Measurements from ENCODE around the gene REL.

Gene REL

DNA sequence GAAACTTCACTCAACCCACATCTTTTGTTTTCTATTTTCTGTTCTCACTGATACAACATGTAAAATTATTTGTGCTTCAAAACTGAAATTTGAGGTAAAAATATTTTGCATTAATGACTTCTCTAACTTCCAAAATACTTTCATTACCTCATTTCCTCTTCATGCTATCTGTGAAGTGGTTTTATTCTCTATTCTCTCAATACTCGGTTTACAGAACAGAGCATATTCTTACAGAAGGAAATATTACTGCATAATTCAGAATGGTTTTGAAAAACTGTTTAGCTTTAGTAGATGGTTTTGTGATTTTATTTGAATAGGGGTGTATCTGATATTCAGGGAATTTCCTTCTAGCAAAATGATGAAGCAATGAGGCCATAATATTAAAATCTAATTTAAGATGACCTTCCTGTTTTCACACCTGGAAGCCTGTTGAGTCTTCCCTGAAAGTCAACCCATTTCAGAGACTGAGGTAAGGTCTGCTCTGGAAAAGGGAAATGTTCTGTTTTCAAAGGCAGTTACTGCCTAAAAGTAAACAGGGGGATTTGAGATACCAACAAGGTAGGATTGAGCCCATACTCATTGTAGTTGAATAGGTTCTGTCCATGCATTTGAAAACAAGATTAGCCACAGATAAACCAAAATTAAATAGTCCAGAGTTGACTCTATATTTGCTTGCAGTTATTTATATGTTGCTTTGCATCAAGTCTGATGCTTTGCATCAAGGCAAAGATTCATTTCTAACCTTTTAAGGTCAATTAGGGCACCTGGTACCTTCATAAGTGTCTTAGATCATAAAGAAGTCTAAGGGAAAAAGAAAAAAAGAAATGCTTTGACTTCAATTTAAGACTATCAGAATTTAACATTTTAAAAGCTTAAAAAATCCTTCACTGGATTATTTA lies 85.4 kb downstream of the REL start:
- DNase-seq (ENCODE audit: low spot score) = no peak

DNA sequence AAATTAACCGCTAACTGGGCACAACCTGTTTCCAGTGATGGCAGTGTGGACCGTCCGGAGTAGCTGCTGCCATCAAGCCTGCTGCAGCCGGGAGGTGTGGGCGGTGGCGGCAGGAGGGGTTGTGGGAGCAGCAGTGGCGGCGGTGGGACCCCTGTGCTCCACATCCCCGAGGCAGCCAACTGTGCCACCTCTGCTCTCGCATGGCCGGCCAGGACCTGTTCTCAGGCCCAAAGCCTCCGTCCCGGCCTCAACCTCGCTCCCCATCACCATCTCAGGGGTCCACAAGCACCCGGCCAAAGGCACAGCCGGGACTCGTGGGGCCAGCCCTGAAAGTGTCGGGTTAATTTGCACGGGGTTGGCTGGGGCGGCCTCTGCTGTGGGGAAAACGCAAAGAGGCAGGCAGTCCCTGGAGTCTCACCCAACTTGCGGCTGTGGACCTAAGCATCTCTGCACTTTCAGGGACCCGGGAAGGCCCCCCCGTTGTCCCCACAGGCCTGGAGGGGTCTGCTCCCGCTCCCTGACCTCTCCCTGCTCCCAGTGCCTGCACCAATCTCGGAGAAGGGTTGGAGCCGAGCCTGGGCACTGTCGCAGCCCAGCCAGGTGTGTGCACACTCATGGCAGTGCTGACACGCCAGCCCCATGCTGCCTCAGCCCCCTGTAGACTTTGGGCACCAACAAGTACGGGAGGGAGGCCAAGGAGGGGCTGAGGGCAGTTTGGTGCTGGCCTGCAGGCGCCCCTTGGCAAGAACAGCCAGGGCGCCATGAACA lies 91.7 kb downstream of the REL start:
- no peak for DNase-seq (ENCODE audit: low spot score)

DNA sequence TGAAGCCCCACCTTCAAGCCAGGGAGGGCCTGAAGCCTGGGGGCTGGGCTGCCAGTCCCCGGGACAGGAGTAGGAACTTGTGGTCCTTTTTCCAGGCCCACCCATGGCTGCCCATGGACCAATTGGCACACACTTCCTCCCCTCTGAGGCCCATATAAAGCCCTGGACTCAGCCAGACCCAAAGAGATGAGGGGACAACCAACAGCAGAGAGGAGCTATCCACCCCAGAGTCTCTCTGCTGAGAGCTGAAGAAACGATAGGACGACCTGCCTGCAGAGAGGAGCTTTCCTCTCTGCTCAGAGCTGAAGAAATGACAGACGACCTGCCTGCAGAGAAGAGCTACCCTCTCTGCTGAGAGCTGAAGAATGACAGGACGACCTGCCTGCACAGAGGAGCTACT lies 92.3 kb downstream of the REL start:
- no peak for DNase-seq (ENCODE audit: low spot score)

DNA sequence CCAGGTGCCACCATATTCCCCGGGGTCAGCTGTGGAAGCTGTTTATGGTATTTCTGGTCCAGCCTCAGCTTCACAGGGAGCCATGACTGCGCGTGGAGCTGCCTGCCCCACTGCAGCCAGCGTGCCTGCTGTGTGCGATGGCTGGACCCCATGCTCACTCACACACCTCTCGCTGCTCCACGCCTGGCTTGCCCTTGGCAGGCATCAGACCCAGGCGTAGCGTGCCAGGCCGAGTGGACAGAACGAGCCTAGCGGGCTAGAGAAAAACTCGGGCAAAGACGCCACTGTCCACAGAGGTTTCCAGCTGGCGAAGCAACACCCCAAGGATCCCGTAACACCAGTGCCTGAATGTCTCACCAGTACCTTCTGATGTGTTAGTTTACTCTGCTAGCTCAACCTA lies 93.3 kb downstream of the REL start:
- no peak for DNase-seq (ENCODE audit: low spot score)
